Smooth muscle cell of the pulmonary artery (primary cell): Measurements from ENCODE around the gene KREMEN2. TPM values are rescaled to one million over a fixed set of nuclear protein-coding genes. Genes with fewer than 3 reads are reported as not detected.

Source experiments
- total RNA-seq: library from RNA; depleted of rRNA; stranded (reverse); fragments of >200 nt; gene quantifications from 2 replicates; pipeline ENCODE4 v1.2.3, GENCODE V29; 2014

KREMEN2 gene
- total RNA-seq = not detected in 2 replicates

GRCh38 chr16:2963723-2964474 is at the start of gene KREMEN2:
TSS of gene KREMEN2 (plus strand) at chr16:2964275. CDS start at chr16:2964521, 246 bp downstream.

GRCh38 chr16:2968738-2969544 is 4.9 kb downstream of the KREMEN2 start, which contains the start of gene PAQR4:
TSS of gene PAQR4 (plus strand) at chr16:2969348. CDS start at chr16:2969675, 327 bp downstream.

GRCh38 chr16:2980227-2981176 is 16.4 kb downstream of the KREMEN2 start, which contains the start of gene PKMYT1:
TSS of gene PKMYT1 (minus strand) at chr16:2980446. CDS start at chr16:2979657, 789 bp downstream.

GRCh38 chr16:3012828-3013420 is 48.8 kb downstream of the KREMEN2 start, which contains the start of gene CLDN9:
TSS of gene CLDN9 (plus strand) at chr16:3012923. CDS start at chr16:3013363, 440 bp downstream.

Other genes with a start within 250 kb of the KREMEN2 start
- 0.69 and 0.72 TPM in 2 replicates for gene PRSS27, start 244.1 kb upstream of the KREMEN2 start, total RNA-seq
- gene SRRM2, start 211.6 kb upstream of the KREMEN2 start, total RNA-seq = 108 and 123 TPM in 2 replicates
- gene ELOB, start 187.0 kb upstream of the KREMEN2 start, total RNA-seq = 186 and 207 TPM in 2 replicates
- gene PRSS33, start 176.7 kb upstream of the KREMEN2 start, total RNA-seq = not detected in 2 replicates
- not detected in 2 replicates for gene PRSS41, start 165.8 kb upstream of the KREMEN2 start, total RNA-seq
- 0.23 TPM in 1 of 2 replicates, not detected in the other for gene PRSS21, start 147.0 kb upstream of the KREMEN2 start, total RNA-seq
- gene ZG16B, start 134.0 kb upstream of the KREMEN2 start, total RNA-seq = 0.13 TPM in 1 of 2 replicates, not detected in the other
- gene PRSS22, start 106.1 kb upstream of the KREMEN2 start, total RNA-seq = not detected in 2 replicates
- 42.1 and 44.4 TPM in 2 replicates for gene FLYWCH2, start 81.1 kb upstream of the KREMEN2 start, total RNA-seq
- 36.4 and 89.1 TPM in 2 replicates for gene FLYWCH1, start 52.3 kb upstream of the KREMEN2 start, total RNA-seq
- gene PAQR4, start 5.1 kb downstream of the KREMEN2 start, total RNA-seq = 3.3 and 3.4 TPM in 2 replicates
- 2.0 and 2.5 TPM in 2 replicates for gene PKMYT1, start 16.2 kb downstream of the KREMEN2 start, total RNA-seq
- gene CLDN9, start 48.6 kb downstream of the KREMEN2 start, total RNA-seq = 0.10 TPM in 1 of 2 replicates, not detected in the other
- gene CLDN6, start 53.9 kb downstream of the KREMEN2 start, total RNA-seq = 0.13 and 0.46 TPM in 2 replicates
- 185 and 394 TPM in 2 replicates for gene TNFRSF12A, start 56.1 kb downstream of the KREMEN2 start, total RNA-seq
- gene HCFC1R1, start 59.7 kb downstream of the KREMEN2 start, total RNA-seq = 33.4 and 46.1 TPM in 2 replicates
- 14.1 and 17.3 TPM in 2 replicates for gene THOC6, start 59.8 kb downstream of the KREMEN2 start, total RNA-seq
- gene BICDL2, start 72.7 kb downstream of the KREMEN2 start, total RNA-seq = 0.40 and 0.46 TPM in 2 replicates
- gene MMP25, start 82.3 kb downstream of the KREMEN2 start, total RNA-seq = not detected in 2 replicates
- gene IL32, start 101.4 kb downstream of the KREMEN2 start, total RNA-seq = 4.0 and 6.3 TPM in 2 replicates
- gene ZSCAN10, start 135.0 kb downstream of the KREMEN2 start, total RNA-seq = not detected in 2 replicates
- 12.4 and 16.0 TPM in 2 replicates for gene ZNF205, start 148.3 kb downstream of the KREMEN2 start, total RNA-seq
- gene ZNF213, start 170.8 kb downstream of the KREMEN2 start, total RNA-seq = 11.6 and 15.3 TPM in 2 replicates
- 0.07 TPM in 1 of 2 replicates, not detected in the other for gene OR1F1, start 223.9 kb downstream of the KREMEN2 start, total RNA-seq